NCI-H1092 treated with DMSO at 0.1 percent for 48 hours (cell line): ENCODE results near the gene RWDD2A.
"Not testable (repeated sequence)": the region's sequence is repeated elsewhere in the genome, so short reads cannot be mapped to it uniquely, and the experiment has no call there.

Experiments used
- DNase-seq: peaks from one replicate; lab custom pipeline; 2025; lab: John Stamatoyannopoulos, UW

The RWDD2A gene

DNA sequence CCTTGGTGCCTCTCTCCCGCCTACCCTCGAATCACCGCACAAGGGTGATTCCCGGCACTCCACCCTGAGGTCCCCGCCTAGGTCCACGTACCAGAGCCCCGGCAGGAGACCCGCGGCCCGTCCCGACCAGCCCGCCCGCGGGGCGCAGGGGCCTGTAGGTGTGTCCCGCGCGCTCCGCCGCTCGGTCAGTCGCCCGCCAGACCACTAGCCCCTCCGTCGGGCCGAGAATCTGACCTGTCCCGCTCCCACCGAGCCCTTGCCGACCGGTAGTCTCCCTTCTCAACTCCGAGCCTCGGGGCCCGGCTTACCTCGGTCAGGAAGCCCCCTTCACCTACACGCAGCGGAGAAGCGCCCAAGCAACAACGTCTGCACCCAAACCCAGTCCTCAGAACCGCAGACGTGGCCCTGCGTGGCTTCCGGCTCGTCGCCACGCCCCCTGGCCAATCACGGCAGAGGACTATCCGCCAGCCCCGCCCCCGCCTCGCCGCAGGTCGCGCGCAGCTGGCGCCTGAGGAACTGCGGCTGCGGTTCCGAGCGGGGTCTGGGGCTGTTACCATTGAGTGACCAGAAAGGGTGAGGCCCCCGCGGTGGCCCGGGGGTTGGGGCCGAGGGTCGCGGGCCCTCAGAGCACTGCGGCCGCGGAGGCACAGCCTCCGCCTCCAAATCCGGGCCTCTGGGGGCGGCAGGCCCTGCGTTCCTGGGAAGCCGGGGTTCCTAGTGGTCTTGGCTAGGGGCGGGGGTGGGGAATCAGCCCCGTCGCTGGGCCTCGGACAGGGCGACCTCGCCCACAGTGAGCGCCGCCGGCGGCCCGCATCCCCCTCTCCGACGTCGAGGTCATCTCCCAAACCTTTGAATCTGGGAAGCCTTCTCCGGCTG, at the start of gene RWDD2A, which contains the start of gene PGM3:
Gene RWDD2A (plus strand): TSS at position 487 of the 876 bp plus-strand sequence. CDS start 1,095 bp downstream, outside the sequence.
Gene PGM3 (minus strand): TSS at position 395 of the 876 bp plus-strand sequence. CDS start 2,253 bp downstream, outside the sequence.
- DNase-seq = peak; percentile 70

GRCh38 chr6:83151114-83151513, 42.0 kb upstream of the RWDD2A start:
- no peak for DNase-seq

DNA sequence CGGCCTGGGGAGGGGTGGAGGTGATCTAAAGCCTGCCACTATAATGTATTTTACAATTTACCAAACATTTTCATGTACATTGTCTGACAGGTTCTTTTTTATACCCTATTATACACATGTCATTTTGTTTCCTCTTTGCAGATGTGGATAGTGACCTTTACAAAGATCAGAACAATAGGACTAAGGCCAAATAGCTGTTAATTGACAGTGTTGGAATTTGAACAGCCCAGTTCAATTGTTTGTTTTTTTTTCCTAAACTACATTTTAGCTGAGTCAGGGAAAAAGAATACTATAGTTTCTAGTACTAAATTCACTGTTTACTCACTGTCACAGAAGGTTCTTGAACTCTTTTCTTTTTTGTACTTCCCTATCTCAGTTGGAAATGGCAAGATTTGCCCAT, 40.2 kb upstream of the RWDD2A start:
- no peak for DNase-seq

- DNase-seq = no peak
Observed at GRCh38 chr6:83153883-83154521, 39.2 kb upstream of the RWDD2A start.

GRCh38 chr6:83155794-83156193, 37.4 kb upstream of the RWDD2A start:
- no peak for DNase-seq

DNA sequence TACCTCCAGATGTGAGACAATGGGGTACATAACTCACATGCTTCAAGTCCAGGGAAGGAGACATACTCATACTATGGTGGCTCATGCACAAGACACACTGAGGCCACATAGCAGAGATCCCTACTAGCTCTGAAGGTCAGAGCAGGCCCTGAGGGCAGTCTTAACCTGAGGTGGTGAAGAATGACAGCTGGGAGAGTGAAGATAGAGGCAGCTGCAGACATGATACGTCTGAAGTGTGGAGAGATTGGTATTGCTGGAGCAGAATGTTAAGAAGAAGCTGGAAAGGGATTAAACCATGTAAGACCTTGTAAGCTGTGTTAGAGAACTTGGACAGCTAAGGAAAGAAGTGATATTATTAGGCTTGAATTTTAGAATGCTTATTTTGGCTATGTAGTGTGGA, 33.0 kb upstream of the RWDD2A start:
- DNase-seq = no peak

GRCh38 chr6:83167726-83168278, 25.4 kb upstream of the RWDD2A start:
- DNase-seq = no peak

DNA sequence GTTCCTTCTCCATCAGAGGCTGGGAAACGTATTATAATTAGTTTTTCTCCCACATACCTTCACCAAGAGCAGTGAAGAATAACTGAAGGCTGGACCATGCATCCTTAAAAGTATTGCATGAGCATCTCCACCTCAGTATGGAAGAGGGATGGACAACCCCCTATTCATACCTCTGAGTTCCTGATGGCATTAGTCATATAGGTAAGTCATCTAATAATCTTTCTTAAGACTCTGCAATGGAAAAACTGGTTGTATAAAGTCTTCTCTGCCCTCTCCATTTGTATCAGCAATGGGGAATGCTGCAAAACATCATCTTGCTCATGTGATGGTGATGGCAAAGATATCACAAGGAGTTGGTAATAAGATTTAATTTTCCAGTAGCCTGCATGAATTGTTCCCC, 24.6 kb upstream of the RWDD2A start:
- no peak for DNase-seq

- no peak for DNase-seq
Observed at GRCh38 chr6:83169106-83169505, 24.1 kb upstream of the RWDD2A start.

GRCh38 chr6:83169511-83169910, 23.6 kb upstream of the RWDD2A start:
- no peak for DNase-seq

DNA sequence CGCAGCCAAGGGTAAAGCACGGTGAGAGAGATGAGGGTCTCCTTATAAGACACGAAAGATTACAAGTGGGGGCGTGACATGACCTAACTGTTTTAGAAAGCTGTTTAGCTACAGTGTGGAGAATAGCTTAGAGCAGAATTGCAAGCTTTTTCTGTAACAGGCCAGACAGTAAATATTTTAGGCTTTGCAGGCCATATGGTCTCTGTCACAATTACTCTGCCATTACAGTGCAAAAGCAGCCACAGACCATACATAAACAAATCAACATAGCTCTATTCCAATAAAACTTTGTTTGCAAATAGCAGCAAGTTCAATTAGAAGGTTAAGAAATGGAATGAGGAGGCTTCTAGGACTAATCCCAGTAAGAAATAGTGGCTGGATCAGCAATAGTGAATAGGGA, 16.9 kb upstream of the RWDD2A start:
- DNase-seq = no peak

DNA sequence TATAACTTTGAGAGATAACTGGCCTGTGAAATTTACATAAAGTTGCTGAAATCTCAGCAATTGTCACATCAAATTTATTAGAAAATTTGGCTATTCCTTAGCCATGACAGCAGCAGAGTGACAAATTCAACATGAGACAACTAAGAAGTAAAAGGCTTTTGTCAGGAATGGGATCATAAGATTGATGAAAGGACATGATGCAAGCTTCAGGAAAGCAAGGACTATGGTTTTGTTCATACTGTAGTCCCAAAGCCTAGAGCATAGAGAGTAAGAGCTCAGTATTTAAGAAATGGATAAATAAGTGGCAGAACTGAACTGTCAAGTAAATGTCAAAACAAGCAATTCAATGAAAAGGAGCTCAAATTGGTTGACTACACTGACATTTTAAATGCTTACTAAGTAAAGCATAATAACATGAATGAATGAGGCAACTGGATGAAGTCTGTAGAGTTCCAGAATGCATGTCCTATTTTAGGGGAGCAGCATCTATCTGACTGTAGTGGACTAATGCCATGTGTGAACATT, 12.7 kb upstream of the RWDD2A start:
- DNase-seq = no peak

DNA sequence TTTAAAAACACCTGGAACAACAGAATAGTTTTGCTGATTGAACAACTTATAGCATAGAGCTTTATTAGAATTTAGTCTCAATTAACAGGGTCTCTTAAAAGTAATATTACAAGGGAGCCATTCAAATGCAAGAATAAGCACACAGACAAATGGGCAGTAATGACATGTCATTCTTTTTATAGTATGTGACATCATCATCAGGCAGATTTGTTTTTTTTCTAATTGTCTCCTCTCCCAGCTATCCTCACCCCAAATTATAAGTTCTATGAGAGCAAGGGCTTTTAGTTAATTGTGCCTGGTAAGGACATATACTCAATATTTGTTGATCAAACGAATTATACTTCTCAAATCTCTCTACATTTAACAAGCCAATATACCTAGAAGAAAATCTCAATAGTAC, 11.0 kb upstream of the RWDD2A start:
- no peak for DNase-seq

- DNase-seq = no peak
Observed at GRCh38 chr6:83183082-83183828, 9.9 kb upstream of the RWDD2A start.

- no peak for DNase-seq
Observed at GRCh38 chr6:83185096-83185495, 8.1 kb upstream of the RWDD2A start.

DNA sequence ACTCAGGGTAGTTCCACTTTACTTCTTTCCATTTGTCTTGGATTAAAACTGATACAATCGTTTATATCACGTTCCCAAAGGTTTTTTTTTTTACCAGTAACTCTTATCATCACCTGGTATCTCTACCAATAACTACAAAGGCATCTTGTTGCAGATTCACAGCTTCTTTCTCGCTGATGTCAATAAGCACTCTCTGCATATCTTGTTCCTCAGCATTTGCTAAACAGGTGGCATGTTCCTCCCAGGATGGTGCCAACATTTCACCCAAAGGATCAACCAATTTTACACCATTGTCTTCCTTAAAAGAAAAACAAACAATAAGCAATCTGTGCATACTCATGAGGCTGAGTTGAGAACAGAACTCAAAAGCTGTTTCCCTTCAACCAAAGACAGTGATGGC, 4.7 kb upstream of the RWDD2A start:
- DNase-seq = no peak

GRCh38 chr6:83190626-83191025, 2.5 kb upstream of the RWDD2A start:
- no peak for DNase-seq

GRCh38 chr6:83191974-83192373, 1.2 kb upstream of the RWDD2A start:
- not testable (repeated sequence) for DNase-seq

- no peak for DNase-seq
Observed at GRCh38 chr6:83192456-83192855, 701 bp upstream of the RWDD2A start.

DNA sequence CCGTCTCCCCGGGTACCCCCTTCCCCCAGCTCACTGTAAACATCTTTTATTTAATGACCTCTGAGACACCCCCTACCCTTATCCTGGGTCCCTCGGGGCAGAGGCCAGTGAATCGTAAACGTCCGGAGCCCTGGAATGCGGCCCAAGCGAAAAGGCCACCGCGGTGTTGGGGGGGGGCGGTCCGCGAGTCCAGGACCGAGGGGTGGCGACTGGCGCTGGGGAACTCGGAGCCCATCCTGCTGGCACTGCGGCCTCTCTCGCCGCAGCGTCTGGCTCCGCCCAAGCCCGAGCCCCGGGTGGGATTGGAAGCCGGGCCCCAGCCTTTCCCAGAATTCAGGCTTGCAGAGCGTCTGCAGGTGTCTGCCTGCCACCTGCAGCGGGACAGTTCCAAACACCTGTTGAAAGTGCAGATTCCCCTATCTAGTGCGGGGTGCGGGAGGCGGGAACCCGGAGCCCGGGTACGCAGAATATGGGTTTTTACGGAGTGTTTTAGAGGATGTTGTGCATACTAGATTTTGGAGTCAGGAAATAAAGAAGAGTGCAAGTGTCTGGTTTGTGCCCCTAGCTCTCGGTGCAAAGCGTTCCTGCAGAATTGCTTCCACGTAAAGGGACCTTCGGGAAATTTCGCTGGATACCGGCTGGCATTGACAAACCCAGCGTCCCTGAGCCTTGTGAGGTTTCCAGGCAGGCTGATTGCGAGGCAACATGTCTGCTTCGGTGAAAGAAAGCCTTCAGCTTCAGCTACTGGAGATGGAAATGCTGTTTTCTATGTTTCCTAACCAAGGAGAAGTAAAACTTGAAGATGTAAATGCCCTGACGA, 800 bp downstream of the RWDD2A start:
- peak; percentile 26 for DNase-seq
